Karpas-422 (cell line): ENCODE data around the gene SMG6. TPM values are rescaled to one million over a fixed set of nuclear protein-coding genes. Genes with fewer than 3 reads are reported as not detected.

Experiments
- DNase-seq: peaks from one replicate; pipeline ENCODE4 v3.0.0-alpha.2; 2015
- H2AFZ ChIP-seq: fragments of 200-600 bp; sonication (generic); 2 replicates; pipeline ENCODE4 v1.6.1; 2014; ENCODE audit warnings: antibody characterized with exemption, low read length, mixed read lengths
- H3K27ac ChIP-seq: fragments of 200-600 bp; sonication (generic); 2 replicates; pipeline ENCODE4 v1.5.1; 2014; ENCODE audit warnings: mild to moderate bottlenecking, low read length, moderate library complexity
- H3K27me3 ChIP-seq: fragments of 200-600 bp; sonication (generic); 2 replicates; pipeline ENCODE4 v1.6.1; 2014; ENCODE audit warnings: low read length, mixed read lengths
- H3K36me3 ChIP-seq: fragments of 200-600 bp; sonication (generic); 2 replicates; pipeline ENCODE4 v1.6.1; 2014; ENCODE audit warnings: low read length, mixed read lengths; ENCODE audit not compliant: insufficient read depth
- H3K4me1 ChIP-seq: fragments of 200-600 bp; sonication (generic); 2 replicates; pipeline ENCODE4 v1.6.1; 2014; ENCODE audit warnings: mild to moderate bottlenecking, low read length, mixed read lengths
- H3K4me2 ChIP-seq: fragments of 200-600 bp; sonication (generic); 2 replicates; pipeline ENCODE4 v1.6.1; 2014; ENCODE audit warnings: low read length, low read depth, mild to moderate bottlenecking; ENCODE audit not compliant: poor library complexity, severe bottlenecking
- H3K4me3 ChIP-seq: fragments of 200-600 bp; sonication (generic); 2 replicates; pipeline ENCODE4 v1.5.1; 2014; ENCODE audit warnings: mild to moderate bottlenecking, antibody characterized with exemption, low read length, mixed read lengths
- H3K79me2 ChIP-seq: fragments of 200-600 bp; sonication (generic); 2 replicates; pipeline ENCODE4 v1.6.1; 2014; ENCODE audit warnings: mild to moderate bottlenecking, low read length, mixed read lengths
- H3K9ac ChIP-seq: fragments of 200-600 bp; sonication (generic); 2 replicates; pipeline ENCODE4 v1.6.0; 2014; ENCODE audit warnings: low read length
- H3K9me2 ChIP-seq: fragments of 200-600 bp; sonication (generic), shearing (Covaris generic); replicated peaks from 2 replicates; pipeline ENCODE4 v1.6.0; 2014; ENCODE audit warnings: mild to moderate bottlenecking, low read length, moderate library complexity; ENCODE audit not compliant: insufficient read depth
- H3K9me3 ChIP-seq: fragments of 300-700, 200-600 bp; sonication (generic); 2 replicates; pipeline ENCODE4 v1.6.1; 2014; ENCODE audit warnings: low read length, mixed read lengths
- H4K20me1 ChIP-seq: fragments of 200-600 bp; sonication (generic); 2 replicates; pipeline ENCODE4 v1.6.1; 2014; ENCODE audit warnings: mild to moderate bottlenecking, antibody characterized with exemption, low read length, low read depth; ENCODE audit not compliant: insufficient read depth
- total RNA-seq: library from RNA; depleted of rRNA; stranded (reverse); fragments of >200 nt; shearing (Covaris generic); gene quantifications from 2 replicates; pipeline ENCODE4 v1.2.3, GENCODE V29; 2014; ENCODE audit warnings: low replicate concordance

Gene SMG6
- total RNA-seq, 1 experiment from 2014 or later = 10.2 TPM

- DNase-seq = no peak
- Histone ChIP-seq H3K9ac (0 out of 2 replicates have a peak overlapping the region, but pooled peaks have one; percentile 38), H3K79me2 (no peaks in the 10 kb centered on the region), H4K20me1 (no peaks in the 10 kb centered on the region), H3K4me2 (no peak overlapping the region), H3K9me3 (no peaks in the 10 kb centered on the region), H3K27ac (no peak overlapping the region; the same call in 1 of the 2 replicates), H3K36me3 (no peaks in the 10 kb centered on the region), H3K27me3 (no peaks in the 10 kb centered on the region), H3K9me2 (no peaks in the 10 kb centered on the region), H3K4me3 (no peak overlapping the region), H2AFZ (no peak overlapping the region), H3K4me1 (peaks cover 36% of the 10 kb centered on the region)
Observed at GRCh38 chr17:2084036-2084765, 219.4 kb downstream of the SMG6 start.

- Histone ChIP-seq H3K4me3 (no peak overlapping the region), H3K36me3 (no peaks in the 10 kb centered on the region), H3K79me2 (no peaks in the 10 kb centered on the region), H3K4me1 (peaks cover 30% of the 10 kb centered on the region), H2AFZ (no peak overlapping the region), H3K9me3 (no peaks in the 10 kb centered on the region), H3K27ac (no peak overlapping the region; the same call in 1 of the 2 replicates), H3K9ac (0 out of 2 replicates have a peak overlapping the region, but pooled peaks have one; percentile 38), H3K4me2 (no peak overlapping the region), H3K9me2 (no peaks in the 10 kb centered on the region), H4K20me1 (no peaks in the 10 kb centered on the region), H3K27me3 (no peaks in the 10 kb centered on the region)
- DNase-seq = no peak
Observed at GRCh38 chr17:2083613-2084035, 220.0 kb downstream of the SMG6 start.

GRCh38 chr17:2082003-2082781, 221.4 kb downstream of the SMG6 start:
- H3K9ac ChIP-seq = no peak overlapping the region
- H3K4me2 ChIP-seq = no peak overlapping the region
- H3K79me2 ChIP-seq = no peaks in the 10 kb centered on the region
- no peak overlapping the region for H3K4me3 ChIP-seq
- H3K9me2 ChIP-seq = no peaks in the 10 kb centered on the region
- H3K27ac ChIP-seq = no peak overlapping the region
- H4K20me1 ChIP-seq = no peaks in the 10 kb centered on the region
- no peak overlapping the region for H2AFZ ChIP-seq
- no peaks in the 10 kb centered on the region for H3K36me3 ChIP-seq
- peaks cover 16% of the 10 kb centered on the region for H3K4me1 ChIP-seq
- H3K9me3 ChIP-seq = no peaks in the 10 kb centered on the region
- DNase-seq = no peak
- no peaks in the 10 kb centered on the region for H3K27me3 ChIP-seq

- H3K4me3 ChIP-seq = no peak overlapping the region
- H3K9ac ChIP-seq = no peak overlapping the region
- H3K79me2 ChIP-seq = no peaks in the 10 kb centered on the region
- H3K4me1 ChIP-seq = peaks cover 10% of the 10 kb centered on the region
- no peaks in the 10 kb centered on the region for H4K20me1 ChIP-seq
- no peaks in the 10 kb centered on the region for H3K36me3 ChIP-seq
- no peak overlapping the region for H2AFZ ChIP-seq
- DNase-seq = no peak
- H3K4me2 ChIP-seq = no peak overlapping the region
- H3K9me2 ChIP-seq = no peaks in the 10 kb centered on the region
- no peaks in the 10 kb centered on the region for H3K27me3 ChIP-seq
- H3K27ac ChIP-seq = no peak overlapping the region
- no peaks in the 10 kb centered on the region for H3K9me3 ChIP-seq
Observed at GRCh38 chr17:2081564-2081963, 222.0 kb downstream of the SMG6 start.

- H2AFZ ChIP-seq = no peak overlapping the region
- no peaks in the 10 kb centered on the region for H3K9me3 ChIP-seq
- no peaks in the 10 kb centered on the region for H3K27me3 ChIP-seq
- H4K20me1 ChIP-seq = no peaks in the 10 kb centered on the region
- no peak overlapping the region for H3K4me3 ChIP-seq
- H3K4me1 ChIP-seq = peaks cover 6% of the 10 kb centered on the region
- H3K79me2 ChIP-seq = no peaks in the 10 kb centered on the region
- no peak for DNase-seq
- no peak overlapping the region for H3K9ac ChIP-seq
- H3K27ac ChIP-seq = no peak overlapping the region
- no peaks in the 10 kb centered on the region for H3K36me3 ChIP-seq
- no peaks in the 10 kb centered on the region for H3K9me2 ChIP-seq
- no peak overlapping the region for H3K4me2 ChIP-seq
Observed at GRCh38 chr17:2077040-2077439, 226.5 kb downstream of the SMG6 start.

- Histone ChIP-seq H4K20me1 (no peaks in the 10 kb centered on the region), H2AFZ (no peak overlapping the region), H3K79me2 (no peaks in the 10 kb centered on the region), H3K4me3 (no peak overlapping the region), H3K27me3 (no peaks in the 10 kb centered on the region), H3K27ac (no peak overlapping the region), H3K9me2 (no peaks in the 10 kb centered on the region), H3K4me2 (no peak overlapping the region), H3K4me1 (peaks cover 6% of the 10 kb centered on the region), H3K9ac (no peak overlapping the region), H3K36me3 (no peaks in the 10 kb centered on the region), H3K9me3 (no peaks in the 10 kb centered on the region)
- no peak for DNase-seq
Observed at GRCh38 chr17:2076087-2076984, 227.2 kb downstream of the SMG6 start.

- H3K4me3 ChIP-seq = no peak overlapping the region
- H3K9me2 ChIP-seq = no peaks in the 10 kb centered on the region
- H3K36me3 ChIP-seq = no peaks in the 10 kb centered on the region
- DNase-seq = no peak
- no peak overlapping the region for H2AFZ ChIP-seq
- peaks cover 13% of the 10 kb centered on the region for H3K4me1 ChIP-seq
- H3K9me3 ChIP-seq = no peaks in the 10 kb centered on the region
- H3K4me2 ChIP-seq = no peak overlapping the region
- H4K20me1 ChIP-seq = no peaks in the 10 kb centered on the region
- no peaks in the 10 kb centered on the region for H3K27me3 ChIP-seq
- no peak overlapping the region for H3K27ac ChIP-seq
- no peak overlapping the region for H3K9ac ChIP-seq
- no peaks in the 10 kb centered on the region for H3K79me2 ChIP-seq
Observed at GRCh38 chr17:2075336-2076086, 228.1 kb downstream of the SMG6 start.
